Retina (tissue), 1 donor: ENCODE data around the gene LIAS.
"Not testable (repeated sequence)": the region's sequence is repeated elsewhere in the genome, so short reads cannot be mapped to it uniquely, and the experiment has no call there.

Experiments
- DNase-seq: peaks from one replicate; pipeline ENCODE4 v3.0.0-alpha.2; 2016

Gene LIAS

GRCh38 chr4:39458505-39459300 is at the start of gene LIAS, which contains the start of gene RPL9:
Gene LIAS, plus strand, starts transcription at chr4:39459056. Its CDS starts 62 bp downstream, at chr4:39459118.
Gene RPL9, minus strand, starts transcription at chr4:39458922. Its CDS starts 483 bp downstream, at chr4:39458439.
- peak; percentile 99 for DNase-seq

- no peak for DNase-seq
Measured at GRCh38 chr4:39410415-39410814, 48.4 kb upstream of the LIAS start.

GRCh38 chr4:39411561-39411960 is 47.3 kb upstream of the LIAS start:
- DNase-seq, result not testable (repeated sequence)

GRCh38 chr4:39415678-39416283 is 43.1 kb upstream of the LIAS start:
- DNase-seq, result no peak

- DNase-seq, result no peak
Measured at GRCh38 chr4:39422247-39422646, 36.6 kb upstream of the LIAS start.

GRCh38 chr4:39425297-39425696 is 33.6 kb upstream of the LIAS start:
- not testable (repeated sequence) for DNase-seq

GRCh38 chr4:39426728-39427127 is 32.1 kb upstream of the LIAS start:
- DNase-seq, result no peak

GRCh38 chr4:39427520-39428114 is 31.2 kb upstream of the LIAS start:
- DNase-seq, result no peak

- no peak for DNase-seq
Measured at GRCh38 chr4:39429476-39430334, 29.2 kb upstream of the LIAS start.

- DNase-seq, result no peak
Measured at GRCh38 chr4:39433878-39434492, 24.9 kb upstream of the LIAS start.

- no peak for DNase-seq
Measured at GRCh38 chr4:39435659-39436563, 22.9 kb upstream of the LIAS start.

- DNase-seq, result no peak
Measured at GRCh38 chr4:39441593-39441992, 17.3 kb upstream of the LIAS start.

GRCh38 chr4:39442998-39443397 is 15.9 kb upstream of the LIAS start:
- no peak for DNase-seq

- DNase-seq, result no peak
Measured at GRCh38 chr4:39446483-39446841, 12.4 kb upstream of the LIAS start.

GRCh38 chr4:39446842-39447573 is 11.8 kb upstream of the LIAS start:
- peak; percentile 87 for DNase-seq

GRCh38 chr4:39450618-39451017 is 8.2 kb upstream of the LIAS start:
- no peak for DNase-seq

- DNase-seq, result no peak
Measured at GRCh38 chr4:39451423-39452023, 7.3 kb upstream of the LIAS start.

- no peak for DNase-seq
Measured at GRCh38 chr4:39452153-39452859, 6.5 kb upstream of the LIAS start.

- DNase-seq, result no peak
Measured at GRCh38 chr4:39452860-39453587, 5.8 kb upstream of the LIAS start.
